HepG2 (cell line): Measurements from ENCODE around the gene P2RX3. TPM values are rescaled to one million over a fixed set of nuclear protein-coding genes. Genes with fewer than 3 reads are reported as not detected.

Source experiments
- ARHGAP35 ChIP-seq: sonication (generic); formaldehyde crosslinking; IDR thresholded peaks from 2 replicates; pipeline ENCODE4 v1.9.0; 2022; ENCODE audit warnings: mild to moderate bottlenecking, inconsistent platforms, moderate library complexity, missing genetic modification reagents, borderline replicate concordance
- BRD4 ChIP-seq: sonication (generic); formaldehyde crosslinking; IDR thresholded peaks from 2 replicates; pipeline ENCODE4 v1.4.0; 2020; ENCODE audit warnings: missing genetic modification reagents
- DNMT3B ChIP-seq: conservative IDR thresholded peaks from 2 replicates; pipeline ENCODE4 v1.6.1; 2016; ENCODE audit warnings: missing biosample characterization, control low read depth
- GATAD1 ChIP-seq: IDR thresholded peaks from 2 replicates; pipeline ENCODE4 v1.6.1; 2016; ENCODE audit warnings: missing genetic modification reagents, missing compliant biosample characterization
- JUND ChIP-seq: sonication (generic); formaldehyde crosslinking; IDR thresholded peaks from 2 replicates; pipeline ENCODE4 v1.8.0; 2022; ENCODE audit warnings: mild to moderate bottlenecking, missing genetic modification reagents
- NFYB ChIP-seq: sonication (generic); formaldehyde crosslinking; IDR thresholded peaks from 2 replicates; pipeline ENCODE4 v1.4.0; 2020; ENCODE audit warnings: missing genetic modification reagents
- NRL ChIP-seq: sonication (generic); formaldehyde crosslinking; IDR thresholded peaks from 2 replicates; pipeline ENCODE4 v1.5.0; 2020; ENCODE audit warnings: missing genetic modification reagents, mild to moderate bottlenecking, moderate library complexity, borderline replicate concordance
- POLR2G ChIP-seq: fragments of 200-400 bp; formaldehyde crosslinking; IDR thresholded peaks from 2 replicates; pipeline ENCODE4 v1.6.1; 2018; ENCODE audit warnings: mild to moderate bottlenecking, low read depth, low read length, moderate library complexity
- RCOR2 ChIP-seq: IDR thresholded peaks from 2 replicates; pipeline ENCODE4 v1.6.1; 2016; ENCODE audit warnings: missing biosample characterization, missing genetic modification reagents
- SIN3A ChIP-seq: IDR thresholded peaks from 2 replicates; pipeline ENCODE4 v1.6.1; 2011; ENCODE audit warnings: low read depth, mild to moderate bottlenecking, control low read depth, low read length, borderline replicate concordance
- SP4 ChIP-seq: sonication (generic); formaldehyde crosslinking; IDR thresholded peaks from 2 replicates; pipeline ENCODE4 v1.8.1; 2023; ENCODE audit warnings: mild to moderate bottlenecking, missing genetic modification reagents
- ZNF75D ChIP-seq: sonication (generic); formaldehyde crosslinking; IDR thresholded peaks from 2 replicates; pipeline ENCODE4 v1.8.1; 2023; ENCODE audit warnings: missing genetic modification reagents, mild to moderate bottlenecking, borderline replicate concordance
- polyA plus RNA-seq, 8 experiments: library from polyadenylated mRNA; depleted of rRNA in 3 of 8; stranded (reverse) in 7 of 8; unstranded in 1 of 8; fragments of >200 nt; fragmentation: Illumina TruSeq in 4 of 8; extraction: Trizol in 4 of 8; gene quantifications; 2 replicates each; pipeline versions ENCODE4 v1.2.1 to v1.2.3, GENCODE V29; 2011 to 2016; ENCODE audit warnings: low read depth in 4 of 8, missing spikeins in 1 of 8, mixed read lengths in 1 of 8; ENCODE audit not compliant: insufficient read depth in 1 of 8
- total RNA-seq, 5 experiments: library from RNA; depleted of rRNA; stranded (reverse); fragments of >200 nt; fragmentation: Illumina TruSeq; extraction: Trizol; gene quantifications; 2 replicates each; pipeline ENCODE4 v1.2.3, GENCODE V29; 2016; ENCODE audit warnings: low read depth in 1 of 5
- TF ChIP-seq, protein P1 (sequence below): sonication (generic); formaldehyde crosslinking; IDR thresholded peaks from 2 replicates; pipeline ENCODE4; 2020; ENCODE audit warnings: missing genetic modification reagents, mild to moderate bottlenecking, borderline replicate concordance
- TF ChIP-seq, protein P2 (sequence below): fragments of 450-650 bp; IDR thresholded peaks from 2 replicates; pipeline ENCODE4 v1.6.1; 2017; ENCODE audit warnings: mild to moderate bottlenecking

The P2RX3 gene
- total and polyA plus RNA-seq, 2 of the 13 experiments (the other 11 are each of a cell fraction or from before 2014, with no cell fraction given): 0.08 TPM; not detected in 1

DNA sequence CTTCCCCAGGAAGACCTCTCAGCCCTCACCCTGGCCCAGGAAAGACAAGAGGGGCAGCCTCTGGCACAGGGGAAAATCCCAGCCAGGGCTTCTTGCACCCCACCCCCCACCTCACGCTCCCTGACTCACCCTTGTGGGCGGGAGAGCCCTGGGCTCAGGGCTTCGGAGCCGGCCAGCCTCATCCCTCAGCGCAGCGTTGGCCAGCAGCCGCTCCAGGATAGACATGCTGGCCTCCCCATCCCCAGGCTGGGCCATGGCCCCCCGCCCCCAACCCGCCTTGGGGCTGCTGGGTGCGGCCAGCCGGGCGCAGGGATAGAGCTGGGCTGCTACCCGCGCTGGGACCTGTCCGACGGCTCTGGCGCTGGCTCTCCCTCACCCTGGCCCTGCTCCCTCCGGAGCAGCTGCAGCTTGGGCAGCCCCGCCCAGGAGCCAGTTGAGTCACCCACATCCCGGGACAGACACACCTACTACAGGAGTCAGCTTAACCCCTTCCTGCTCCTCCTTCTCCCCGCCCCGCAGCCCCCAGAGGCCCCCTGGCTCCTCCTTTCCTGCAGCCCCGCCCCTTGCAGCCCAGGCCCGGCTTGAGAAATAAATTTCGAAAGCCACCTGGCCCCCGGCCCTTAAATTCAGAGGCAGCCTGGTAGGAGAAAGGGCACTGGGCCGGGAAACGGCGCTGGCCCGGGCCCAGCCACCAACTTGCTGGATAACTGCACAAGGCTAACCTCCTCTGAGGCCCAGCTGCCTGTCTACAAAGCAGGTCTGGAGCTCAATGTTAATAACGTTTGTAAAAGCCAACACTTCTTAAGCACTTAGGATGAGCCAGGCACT lies 26.8 kb upstream of the P2RX3 start (continued):
- TF ChIP-seq ARHGAP35 (CRISPR knock-in tag): no peak
- TF ChIP-seq ZNF75D (CRISPR knock-in tag): no peak
- no peak for TF ChIP-seq DNMT3B (CRISPR knock-in tag)
- TF ChIP-seq JUND (CRISPR knock-in tag): 0 out of 2 replicates have a peak, but pooled peaks have one; percentile 36
- TF ChIP-seq RCOR2 (CRISPR knock-in tag): no peak
- TF ChIP-seq GATAD1 (CRISPR knock-in tag): no peak
- peak; percentile 67 for TF ChIP-seq POLR2G
- TF ChIP-seq, protein P1, sequence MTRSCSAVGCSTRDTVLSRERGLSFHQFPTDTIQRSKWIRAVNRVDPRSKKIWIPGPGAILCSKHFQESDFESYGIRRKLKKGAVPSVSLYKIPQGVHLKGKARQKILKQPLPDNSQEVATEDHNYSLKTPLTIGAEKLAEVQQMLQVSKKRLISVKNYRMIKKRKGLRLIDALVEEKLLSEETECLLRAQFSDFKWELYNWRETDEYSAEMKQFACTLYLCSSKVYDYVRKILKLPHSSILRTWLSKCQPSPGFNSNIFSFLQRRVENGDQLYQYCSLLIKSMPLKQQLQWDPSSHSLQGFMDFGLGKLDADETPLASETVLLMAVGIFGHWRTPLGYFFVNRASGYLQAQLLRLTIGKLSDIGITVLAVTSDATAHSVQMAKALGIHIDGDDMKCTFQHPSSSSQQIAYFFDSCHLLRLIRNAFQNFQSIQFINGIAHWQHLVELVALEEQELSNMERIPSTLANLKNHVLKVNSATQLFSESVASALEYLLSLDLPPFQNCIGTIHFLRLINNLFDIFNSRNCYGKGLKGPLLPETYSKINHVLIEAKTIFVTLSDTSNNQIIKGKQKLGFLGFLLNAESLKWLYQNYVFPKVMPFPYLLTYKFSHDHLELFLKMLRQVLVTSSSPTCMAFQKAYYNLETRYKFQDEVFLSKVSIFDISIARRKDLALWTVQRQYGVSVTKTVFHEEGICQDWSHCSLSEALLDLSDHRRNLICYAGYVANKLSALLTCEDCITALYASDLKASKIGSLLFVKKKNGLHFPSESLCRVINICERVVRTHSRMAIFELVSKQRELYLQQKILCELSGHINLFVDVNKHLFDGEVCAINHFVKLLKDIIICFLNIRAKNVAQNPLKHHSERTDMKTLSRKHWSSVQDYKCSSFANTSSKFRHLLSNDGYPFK (CRISPR knock-in tag): no peak
- 0 out of 2 replicates have a peak, but pooled peaks have one; percentile 41 for TF ChIP-seq SP4 (CRISPR knock-in tag)
- TF ChIP-seq NRL (CRISPR knock-in tag): no peak
- TF ChIP-seq NFYB (CRISPR knock-in tag): no peak; the same call in 1 of the 2 replicates
- no peak for TF ChIP-seq SIN3A
- TF ChIP-seq, protein P2, sequence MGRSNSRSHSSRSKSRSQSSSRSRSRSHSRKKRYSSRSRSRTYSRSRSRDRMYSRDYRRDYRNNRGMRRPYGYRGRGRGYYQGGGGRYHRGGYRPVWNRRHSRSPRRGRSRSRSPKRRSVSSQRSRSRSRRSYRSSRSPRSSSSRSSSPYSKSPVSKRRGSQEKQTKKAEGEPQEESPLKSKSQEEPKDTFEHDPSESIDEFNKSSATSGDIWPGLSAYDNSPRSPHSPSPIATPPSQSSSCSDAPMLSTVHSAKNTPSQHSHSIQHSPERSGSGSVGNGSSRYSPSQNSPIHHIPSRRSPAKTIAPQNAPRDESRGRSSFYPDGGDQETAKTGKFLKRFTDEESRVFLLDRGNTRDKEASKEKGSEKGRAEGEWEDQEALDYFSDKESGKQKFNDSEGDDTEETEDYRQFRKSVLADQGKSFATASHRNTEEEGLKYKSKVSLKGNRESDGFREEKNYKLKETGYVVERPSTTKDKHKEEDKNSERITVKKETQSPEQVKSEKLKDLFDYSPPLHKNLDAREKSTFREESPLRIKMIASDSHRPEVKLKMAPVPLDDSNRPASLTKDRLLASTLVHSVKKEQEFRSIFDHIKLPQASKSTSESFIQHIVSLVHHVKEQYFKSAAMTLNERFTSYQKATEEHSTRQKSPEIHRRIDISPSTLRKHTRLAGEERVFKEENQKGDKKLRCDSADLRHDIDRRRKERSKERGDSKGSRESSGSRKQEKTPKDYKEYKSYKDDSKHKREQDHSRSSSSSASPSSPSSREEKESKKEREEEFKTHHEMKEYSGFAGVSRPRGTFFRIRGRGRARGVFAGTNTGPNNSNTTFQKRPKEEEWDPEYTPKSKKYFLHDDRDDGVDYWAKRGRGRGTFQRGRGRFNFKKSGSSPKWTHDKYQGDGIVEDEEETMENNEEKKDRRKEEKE: no peak
- no peak for TF ChIP-seq BRD4 (CRISPR knock-in tag)
